ENCODE results near the gene ASPRV1.
A peak's percentile ranks its signal among the peaks of the same experiment; 100 is the strongest.
"Not testable (repeated sequence)": the region's sequence is repeated elsewhere in the genome, so short reads cannot be mapped to it uniquely, and the experiment has no call there.

ASPRV1 gene

GRCh38 chr2:70000529-70000928 lies 39.1 kb upstream of the ASPRV1 start:
- WGBS (ENCODE audit: extremely low coverage, insufficient coverage, low lambda C conversion rate), result no CpG with 5 or more reads among the region's 6 CpGs
- H2BK120ac ChIP-seq (ENCODE audit: low read depth, low read length); H2BK5ac ChIP-seq (ENCODE audit: low read length); H3K4me2 ChIP-seq (ENCODE audit: low read length); H3K18ac ChIP-seq (ENCODE audit: low read length); H3K4me1 ChIP-seq (ENCODE audit: control insufficient read depth, low read depth, low read length); H3K27me3 ChIP-seq (ENCODE audit: insufficient read depth, low read length, poor library complexity); H2AK5ac ChIP-seq (ENCODE audit: low read length); H3K79me2 ChIP-seq (ENCODE audit: control insufficient read depth, insufficient read depth, low read length); H3K56ac ChIP-seq (ENCODE audit: low read length); H4K8ac ChIP-seq (ENCODE audit: low read depth, low read length); H3K9ac ChIP-seq (ENCODE audit: low read length); H3K23ac ChIP-seq (ENCODE audit: low read length); H3K36me3 ChIP-seq (ENCODE audit: control insufficient read depth, insufficient read depth, low read length); H3K27ac ChIP-seq (ENCODE audit: low read depth, low read length); H3K4me3 ChIP-seq (ENCODE audit: low read length); H3K79me1 ChIP-seq (ENCODE audit: low read length); DNase-seq; H3K4ac ChIP-seq (ENCODE audit: low read depth, low read length); H2BK15ac ChIP-seq (replicated peaks; ENCODE audit: low read depth); H4K5ac ChIP-seq (ENCODE audit: low read length): not testable (repeated sequence)

DNA sequence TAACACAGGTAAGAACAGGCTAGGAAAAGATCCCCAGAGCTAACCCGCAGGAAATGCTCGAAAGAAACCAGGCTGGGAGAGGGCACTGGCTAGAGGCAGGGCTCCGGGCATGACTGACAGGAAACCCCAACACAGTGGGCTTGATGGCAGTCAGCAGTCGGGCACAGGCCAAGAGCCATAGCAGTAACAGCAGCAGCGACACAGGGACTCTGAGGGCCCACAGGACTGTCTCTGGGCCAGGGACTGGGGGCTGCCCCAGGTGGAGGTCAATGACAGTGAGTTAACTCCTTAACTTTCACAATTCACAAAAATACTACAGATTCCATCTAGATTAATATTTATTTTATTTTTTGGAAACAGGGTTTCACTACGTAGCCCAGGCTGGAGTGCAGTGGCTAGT lies 37.3 kb upstream of the ASPRV1 start:
- Histone ChIP-seq H3K4me2 (ENCODE audit: low read length) (no peak overlapping the region), H3K23ac (ENCODE audit: low read length) (no peak overlapping the region), H3K36me3 (ENCODE audit: control insufficient read depth, insufficient read depth, low read length) (no peaks in the 10 kb centered on the region), H2BK120ac (ENCODE audit: low read depth, low read length) (no peak overlapping the region), H2BK15ac (replicated peaks; ENCODE audit: low read depth) (no peak overlapping the region), H3K79me2 (ENCODE audit: control insufficient read depth, insufficient read depth, low read length) (no peaks in the 10 kb centered on the region), H3K27me3 (ENCODE audit: insufficient read depth, low read length, poor library complexity) (no peaks in the 10 kb centered on the region), H2BK5ac (ENCODE audit: low read length) (no peak overlapping the region), H2AK5ac (ENCODE audit: low read length) (no peak overlapping the region), H4K5ac (ENCODE audit: low read length) (no peak overlapping the region), H3K4me3 (ENCODE audit: low read length) (no peak overlapping the region), H3K79me1 (ENCODE audit: low read length) (no peaks in the 10 kb centered on the region), H3K56ac (ENCODE audit: low read length) (no peak overlapping the region), H3K9ac (ENCODE audit: low read length) (no peak overlapping the region), H3K4me1 (ENCODE audit: control insufficient read depth, low read depth, low read length) (peaks cover 3% of the 10 kb centered on the region), H3K18ac (ENCODE audit: low read length) (no peak overlapping the region), H3K27ac (ENCODE audit: low read depth, low read length) (no peak overlapping the region), H3K4ac (ENCODE audit: low read depth, low read length) (no peak overlapping the region), H4K8ac (ENCODE audit: low read depth, low read length) (no peak overlapping the region)
- no CpG with 5 or more reads among the region's 6 CpGs for WGBS (ENCODE audit: extremely low coverage, insufficient coverage, low lambda C conversion rate)
- DNase-seq, result no peak

DNA sequence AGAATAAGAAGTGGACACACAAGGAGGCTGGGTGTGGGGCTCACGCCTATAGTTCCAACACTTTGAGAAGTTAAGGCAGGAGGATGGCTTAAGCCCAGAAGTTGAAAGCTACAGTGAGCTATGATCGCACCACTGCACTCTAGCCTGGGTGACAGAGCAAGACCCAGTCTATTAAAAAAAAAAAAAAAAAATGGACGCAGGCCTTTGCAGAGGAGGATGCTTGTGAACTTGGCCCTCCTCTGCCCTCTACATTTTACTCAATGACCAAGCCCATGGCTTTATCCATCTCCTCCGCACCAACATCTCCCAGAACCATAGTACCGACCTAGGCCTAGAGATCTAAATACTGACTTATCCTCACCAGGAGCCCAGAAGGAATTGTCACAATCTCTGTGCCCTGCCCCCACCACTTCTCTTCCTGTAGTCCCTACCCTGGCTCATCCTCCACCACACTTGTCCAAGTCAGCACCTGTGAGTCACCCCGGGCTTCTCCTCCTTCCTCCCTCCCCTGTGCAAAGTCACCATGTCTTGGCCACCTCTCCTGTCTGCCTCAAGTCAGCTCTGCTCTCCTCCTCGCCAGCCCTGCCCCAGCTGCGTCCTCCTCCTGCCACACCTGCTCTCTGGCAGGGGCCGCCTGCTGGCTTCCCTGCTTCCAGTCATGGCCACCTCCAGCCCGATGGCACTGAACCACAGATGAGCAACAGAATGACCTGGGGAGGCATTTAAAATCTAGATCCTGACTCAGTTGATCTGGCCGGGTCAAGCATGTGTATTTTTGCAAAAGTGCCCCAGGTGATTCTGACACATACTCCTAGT lies 35.8 kb upstream of the ASPRV1 start:
- Histone ChIP-seq H4K8ac (ENCODE audit: low read depth, low read length) (no peak overlapping the region), H4K5ac (ENCODE audit: low read length) (no peak overlapping the region), H3K4me2 (ENCODE audit: low read length) (no peak overlapping the region), H3K56ac (ENCODE audit: low read length) (no peak overlapping the region), H2BK5ac (ENCODE audit: low read length) (no peak overlapping the region), H2BK15ac (replicated peaks; ENCODE audit: low read depth) (no peak overlapping the region), H3K23ac (ENCODE audit: low read length) (no peak overlapping the region), H2BK120ac (ENCODE audit: low read depth, low read length) (no peak overlapping the region), H3K4me1 (ENCODE audit: control insufficient read depth, low read depth, low read length) (peaks cover 2% of the 10 kb centered on the region), H3K79me2 (ENCODE audit: control insufficient read depth, insufficient read depth, low read length) (no peaks in the 10 kb centered on the region), H2AK5ac (ENCODE audit: low read length) (no peak overlapping the region), H3K18ac (ENCODE audit: low read length) (no peak overlapping the region), H3K36me3 (ENCODE audit: control insufficient read depth, insufficient read depth, low read length) (no peaks in the 10 kb centered on the region), H3K9ac (ENCODE audit: low read length) (no peak overlapping the region), H3K27ac (ENCODE audit: low read depth, low read length) (no peak overlapping the region), H3K4ac (ENCODE audit: low read depth, low read length) (no peak overlapping the region), H3K4me3 (ENCODE audit: low read length) (no peak overlapping the region), H3K79me1 (ENCODE audit: low read length) (no peaks in the 10 kb centered on the region), H3K27me3 (ENCODE audit: insufficient read depth, low read length, poor library complexity) (no peaks in the 10 kb centered on the region)
- peak; percentile 89 for DNase-seq
- no CpG with 5 or more reads among the region's 11 CpGs for WGBS (ENCODE audit: extremely low coverage, insufficient coverage, low lambda C conversion rate)

GRCh38 chr2:69995511-69995910 lies 34.1 kb upstream of the ASPRV1 start:
- no peak overlapping the region for H3K18ac ChIP-seq (ENCODE audit: low read length)
- no peak overlapping the region for H3K4ac ChIP-seq (ENCODE audit: low read depth, low read length)
- H2BK120ac ChIP-seq (ENCODE audit: low read depth, low read length), result no peak overlapping the region
- no peaks in the 10 kb centered on the region for H3K79me1 ChIP-seq (ENCODE audit: low read length)
- H3K36me3 ChIP-seq (ENCODE audit: control insufficient read depth, insufficient read depth, low read length), result no peaks in the 10 kb centered on the region
- no peak overlapping the region for H2BK5ac ChIP-seq (ENCODE audit: low read length)
- H4K5ac ChIP-seq (ENCODE audit: low read length), result no peak overlapping the region
- no peak overlapping the region for H3K4me2 ChIP-seq (ENCODE audit: low read length)
- H2AK5ac ChIP-seq (ENCODE audit: low read length), result no peak overlapping the region
- H4K8ac ChIP-seq (ENCODE audit: low read depth, low read length), result no peak overlapping the region
- no CpG with 5 or more reads among the region's 3 CpGs for WGBS (ENCODE audit: extremely low coverage, insufficient coverage, low lambda C conversion rate)
- H3K9ac ChIP-seq (ENCODE audit: low read length), result no peak overlapping the region
- no peaks in the 10 kb centered on the region for H3K79me2 ChIP-seq (ENCODE audit: control insufficient read depth, insufficient read depth, low read length)
- H3K4me3 ChIP-seq (ENCODE audit: low read length), result no peak overlapping the region
- H2BK15ac ChIP-seq (replicated peaks; ENCODE audit: low read depth), result no peak overlapping the region
- H3K4me1 ChIP-seq (ENCODE audit: control insufficient read depth, low read depth, low read length), result peaks cover 2% of the 10 kb centered on the region
- no peak overlapping the region for H3K56ac ChIP-seq (ENCODE audit: low read length)
- no peak overlapping the region for H3K23ac ChIP-seq (ENCODE audit: low read length)
- H3K27me3 ChIP-seq (ENCODE audit: insufficient read depth, low read length, poor library complexity), result no peaks in the 10 kb centered on the region
- no peak for DNase-seq
- H3K27ac ChIP-seq (ENCODE audit: low read depth, low read length), result no peak overlapping the region

GRCh38 chr2:69994166-69994565 lies 32.7 kb upstream of the ASPRV1 start:
- no peak overlapping the region for H2BK5ac ChIP-seq (ENCODE audit: low read length)
- H3K79me2 ChIP-seq (ENCODE audit: control insufficient read depth, insufficient read depth, low read length), result no peaks in the 10 kb centered on the region
- no peak overlapping the region for H2BK120ac ChIP-seq (ENCODE audit: low read depth, low read length)
- DNase-seq, result no peak
- H4K8ac ChIP-seq (ENCODE audit: low read depth, low read length), result no peak overlapping the region
- H3K4me1 ChIP-seq (ENCODE audit: control insufficient read depth, low read depth, low read length), result peaks cover 2% of the 10 kb centered on the region
- WGBS (ENCODE audit: extremely low coverage, insufficient coverage, low lambda C conversion rate), result no CpG with 5 or more reads among the region's 6 CpGs
- no peak overlapping the region for H3K4ac ChIP-seq (ENCODE audit: low read depth, low read length)
- H3K4me3 ChIP-seq (ENCODE audit: low read length), result no peak overlapping the region
- no peak overlapping the region for H3K23ac ChIP-seq (ENCODE audit: low read length)
- H3K27ac ChIP-seq (ENCODE audit: low read depth, low read length), result no peak overlapping the region
- H3K56ac ChIP-seq (ENCODE audit: low read length), result no peak overlapping the region
- no peaks in the 10 kb centered on the region for H3K79me1 ChIP-seq (ENCODE audit: low read length)
- no peaks in the 10 kb centered on the region for H3K27me3 ChIP-seq (ENCODE audit: insufficient read depth, low read length, poor library complexity)
- H4K5ac ChIP-seq (ENCODE audit: low read length), result no peak overlapping the region
- H3K4me2 ChIP-seq (ENCODE audit: low read length), result no peak overlapping the region
- no peak overlapping the region for H3K9ac ChIP-seq (ENCODE audit: low read length)
- H3K36me3 ChIP-seq (ENCODE audit: control insufficient read depth, insufficient read depth, low read length), result no peaks in the 10 kb centered on the region
- no peak overlapping the region for H2AK5ac ChIP-seq (ENCODE audit: low read length)
- no peak overlapping the region for H3K18ac ChIP-seq (ENCODE audit: low read length)
- H2BK15ac ChIP-seq (replicated peaks; ENCODE audit: low read depth), result no peak overlapping the region

- WGBS (ENCODE audit: extremely low coverage, insufficient coverage, low lambda C conversion rate), result no CpG with 5 or more reads among the region's 5 CpGs
- no peak overlapping the region for H2BK120ac ChIP-seq (ENCODE audit: low read depth, low read length)
These were observed 32.3 kb upstream of the ASPRV1 start for GRCh38 chr2:69993708-69994107.

More at GRCh38 chr2:69993708-69994107, 32.3 kb upstream of the ASPRV1 start:
- Histone ChIP-seq H3K4me1 (ENCODE audit: control insufficient read depth, low read depth, low read length) (peaks cover 2% of the 10 kb centered on the region), H3K36me3 (ENCODE audit: control insufficient read depth, insufficient read depth, low read length) (no peaks in the 10 kb centered on the region), H3K79me1 (ENCODE audit: low read length) (no peaks in the 10 kb centered on the region), H2BK5ac (ENCODE audit: low read length) (no peak overlapping the region), H3K4me2 (ENCODE audit: low read length) (no peak overlapping the region), H3K27me3 (ENCODE audit: insufficient read depth, low read length, poor library complexity) (no peaks in the 10 kb centered on the region), H3K23ac (ENCODE audit: low read length) (no peak overlapping the region), H3K18ac (ENCODE audit: low read length) (no peak overlapping the region), H3K27ac (ENCODE audit: low read depth, low read length) (no peak overlapping the region), H2AK5ac (ENCODE audit: low read length) (no peak overlapping the region), H3K4me3 (ENCODE audit: low read length) (no peak overlapping the region), H4K8ac (ENCODE audit: low read depth, low read length) (no peak overlapping the region), H3K56ac (ENCODE audit: low read length) (no peak overlapping the region), H4K5ac (ENCODE audit: low read length) (no peak overlapping the region), H3K79me2 (ENCODE audit: control insufficient read depth, insufficient read depth, low read length) (no peaks in the 10 kb centered on the region), H2BK15ac (replicated peaks; ENCODE audit: low read depth) (no peak overlapping the region), H3K4ac (ENCODE audit: low read depth, low read length) (no peak overlapping the region), H3K9ac (ENCODE audit: low read length) (no peak overlapping the region)
- no peak for DNase-seq
